Endothelial cell of umbilical vein (primary cell): Measurements from ENCODE around the gene SH3PXD2A. TPM values are rescaled to one million over a fixed set of nuclear protein-coding genes. Genes with fewer than 3 reads are reported as not detected.
A peak's percentile ranks its signal among the peaks of the same experiment; 100 is the strongest.

Experiments
- BruUV-seq: library from RNA; stranded (reverse); fragments of 400-500 nt; replicated peaks from 2 replicates; lab custom pipeline; 2021; lab: Mats Ljungman, UMichigan
- CTCF ChIA-PET: fragments of 300-600, 350-600 bp; sonication (Branson Sonifier 250); formaldehyde crosslinking; loops from one replicate; lab custom pipeline; 2021; ENCODE audit warnings: antibody characterized with exemption, inconsistent platforms; lab: Charles Lee
- POLR2A ChIA-PET: fragments of 300-600, 350-600 bp; sonication (Branson Sonifier 250); formaldehyde crosslinking; loops from one replicate; lab custom pipeline; 2021; ENCODE audit warnings: antibody characterized with exemption, inconsistent platforms; lab: Charles Lee
- DNase-seq: peaks from one replicate; pipeline ENCODE4 v3.0.0-alpha.2; 2011; ENCODE audit warnings: low read depth, low spot score
- FAIRE-seq: peaks from 2 replicates; lab custom pipeline; 2011; peaks lifted over from hg19 to GRCh38; lab: Jason Lieb, UNC
- H2AFZ ChIP-seq: 2 replicates; pipeline ENCODE4 v1.6.0; 2012; ENCODE audit warnings: low read depth, low read length, control low read depth, inconsistent platforms
- H3K27ac ChIP-seq: 2 replicates; pipeline ENCODE4 v1.5.1; 2011; ENCODE audit warnings: low read depth, mild to moderate bottlenecking, control low read depth, low read length, moderate library complexity; ENCODE audit not compliant: insufficient read depth
- H3K27me3 ChIP-seq, 2 experiments: 2 replicates each; pipeline versions ENCODE4 v1.6.0 to v1.6.1; 2011; ENCODE audit warnings: low read length in 2 of 2, mixed read lengths in 1 of 2; ENCODE audit not compliant: control insufficient read depth in 2 of 2, insufficient read depth in 2 of 2
- H3K36me3 ChIP-seq, 2 experiments: 2 replicates in 1 of 2; 3 replicates in 1 of 2; pipeline ENCODE4 v1.5.1; 2011; ENCODE audit warnings: low read length in 2 of 2, mild to moderate bottlenecking in 1 of 2, moderate library complexity in 1 of 2; ENCODE audit not compliant: control insufficient read depth in 2 of 2, insufficient read depth in 2 of 2; ENCODE audit errors: extremely low read depth in 1 of 2
- H3K4me1 ChIP-seq: 3 replicates; pipeline ENCODE4 v1.5.1; 2011; ENCODE audit warnings: mild to moderate bottlenecking, low read length; ENCODE audit not compliant: control insufficient read depth, insufficient read depth; ENCODE audit errors: extremely low read depth
- H3K4me2 ChIP-seq: 2 replicates; pipeline ENCODE4 v1.6.1; 2011; ENCODE audit warnings: low read length, control low read depth, mixed read lengths; ENCODE audit not compliant: insufficient read depth
- H3K4me3 ChIP-seq, 3 experiments: fragments of 200-600 bp in 1 of 3; sonication (generic), shearing (Covaris generic) in 1 of 3; replicated peaks in 1 of 3; 2 replicates each; pipeline ENCODE4 v1.5.1; 2011 to 2016; ENCODE audit warnings: control low read depth in 3 of 3, low read length in 3 of 3, mild to moderate bottlenecking in 2 of 3, inconsistent platforms in 1 of 3, low read depth in 1 of 3, moderate library complexity in 1 of 3; ENCODE audit not compliant: insufficient read depth in 1 of 3
- H3K79me2 ChIP-seq: 2 replicates; pipeline ENCODE4 v1.6.0; 2012; ENCODE audit warnings: low read length, inconsistent platforms; ENCODE audit not compliant: control insufficient read depth, insufficient read depth
- H3K9ac ChIP-seq: replicated peaks from 2 replicates; pipeline ENCODE3; 2011; ENCODE audit warnings: low read length, control low read depth; ENCODE audit not compliant: insufficient read depth; ENCODE audit errors: extremely low read depth
- H3K9me1 ChIP-seq: replicated peaks from 3 replicates; pipeline ENCODE4 v1.6.0; 2011; ENCODE audit warnings: mild to moderate bottlenecking, low read length; ENCODE audit not compliant: control insufficient read depth, insufficient read depth; ENCODE audit errors: extremely low read depth
- H3K9me3 ChIP-seq: replicated peaks from 2 replicates; pipeline ENCODE4 v1.5.1; 2012; ENCODE audit warnings: low read length, inconsistent platforms; ENCODE audit not compliant: control insufficient read depth, insufficient read depth
- H4K20me1 ChIP-seq: replicated peaks from 2 replicates; pipeline ENCODE3; 2011; ENCODE audit warnings: mild to moderate bottlenecking, low read length; ENCODE audit not compliant: control insufficient read depth, insufficient read depth; ENCODE audit errors: extremely low read depth
- CTCF ChIP-seq, 2 donors: IDR thresholded peaks; 1 replicate in 1 of 2; 2 replicates in 1 of 2; pipeline ENCODE4 v1.5.1; 2011; ENCODE audit warnings: low read length in 2 of 2, mild to moderate bottlenecking in 2 of 2, moderate library complexity in 2 of 2, control low read depth in 1 of 2, inconsistent platforms in 1 of 2, low read depth in 1 of 2; ENCODE audit not compliant: insufficient read depth in 1 of 2; ENCODE audit errors: extremely low read depth in 1 of 2
- EZH2 ChIP-seq: IDR thresholded peaks from 2 replicates; pipeline ENCODE4 v1.6.1; 2012; ENCODE audit warnings: borderline replicate concordance, low read depth, mild to moderate bottlenecking, moderate library complexity, low read length, inconsistent platforms; ENCODE audit not compliant: severe bottlenecking
- FOS ChIP-seq: IDR thresholded peaks from 2 replicates; pipeline ENCODE4 v1.6.1; 2011; ENCODE audit warnings: mild to moderate bottlenecking, low read length, moderate library complexity, borderline replicate concordance; ENCODE audit not compliant: insufficient read depth
- GATA2 ChIP-seq: IDR thresholded peaks from 2 replicates; pipeline ENCODE4 v1.7.0; 2011; ENCODE audit warnings: low read depth, mild to moderate bottlenecking, moderate library complexity, mixed read lengths, low read length; ENCODE audit not compliant: insufficient read length, insufficient read depth
- JUN ChIP-seq: IDR thresholded peaks from 2 replicates; pipeline ENCODE4 v1.6.1; 2011; ENCODE audit warnings: borderline replicate concordance, low read depth; ENCODE audit not compliant: insufficient read length, insufficient read depth
- MAX ChIP-seq: IDR thresholded peaks from 2 replicates; pipeline ENCODE4 v1.6.1; 2011; ENCODE audit not compliant: insufficient read depth, insufficient read length
- MYC ChIP-seq: IDR thresholded peaks from one replicate; pipeline ENCODE4 v1.6.1; 2011; ENCODE audit warnings: mild to moderate bottlenecking, low read depth, low read length
- POLR2A ChIP-seq: IDR thresholded peaks from 2 replicates; pipeline ENCODE4 v1.6.1; 2012; ENCODE audit warnings: low read depth, mild to moderate bottlenecking, control low read depth, low read length
- dilution Hi-C: fragments of 300-500 bp; cut with MboI; formaldehyde crosslinking; loops from one replicate; pipeline ENCODE4 v1.15.0; 2019; ENCODE audit warnings: low sequenced_read_pairs; ENCODE audit not compliant: extremely low pct_ligation_motif_present
- intact Hi-C: fragments of 100-400 bp; cut with micrococcal nuclease; formaldehyde crosslinking; loops from one replicate; pipeline ENCODE4 v1.10.0; 2022
- polyA plus RNA-seq, 4 experiments: library from polyadenylated mRNA; depleted of rRNA in 3 of 4; stranded (reverse) in 3 of 4; unstranded in 1 of 4; fragments of >200 nt; gene quantifications; 2 replicates each; pipeline versions ENCODE4 v1.2.1 to v1.2.3, GENCODE V29; 2011 to 2012; ENCODE audit warnings: missing spikeins in 1 of 4
- total RNA-seq: library from RNA; stranded (reverse); gene quantifications from 2 replicates; pipeline ENCODE4 v1.2.3, GENCODE V29; 2021

Gene SH3PXD2A
- total and polyA plus RNA-seq, 2 donors (not counting 3 experiments of a cell fraction or from before 2014, with no cell fraction given) = 1.4 to 5.1 TPM

- intact Hi-C loops = loop anchor here (1.0 to 2.0 kb wide), 2 partner anchors 32 to 79 kb away; no protein-coding TSS in a partner anchor
- Histone ChIP-seq H3K36me3 (no peaks in the 10 kb centered on the region), H3K4me3 (no peak overlapping the region), H3K9me1 (no peaks in the 10 kb centered on the region), H3K9ac (no peak overlapping the region), H3K4me1 (no peaks in the 10 kb centered on the region), H4K20me1 (no peaks in the 10 kb centered on the region), H3K9me3 (no peaks in the 10 kb centered on the region), H3K27me3 (no peaks in the 10 kb centered on the region), H3K27ac (no peak overlapping the region), H2AFZ (no peak overlapping the region), H3K4me2 (no peak overlapping the region), H3K79me2 (no peaks in the 10 kb centered on the region)
- no TSS peak for BruUV-seq
- TF ChIP-seq FOS (no peak), JUN (no peak), CTCF (IDR thresholded peaks at IDR 0.05; ENCODE audit: extremely low read depth in 1 of 2, insufficient read depth in 1 of 2, low read depth in 1 of 2, low read length in 2 of 2) (no peak), MAX (no peak), GATA2 (no peak), MYC (no peak), EZH2 (no peak), POLR2A (no peak)
- CTCF ChIA-PET = interaction anchor here (1.1 to 2.2 kb wide), 6 partner anchors 9 to 75 kb away, joined by 3 to 13 read pairs (median 7); partner anchors contain the start of gene SH3PXD2A
- FAIRE-seq = peak; percentile 75
- POLR2A ChIA-PET = no interaction called here
- dilution Hi-C loops = no loop called here
- no peak for DNase-seq
Measured at GRCh38 chr10:103780242-103781149, 74.9 kb downstream of the SH3PXD2A start.
